GM12892 (cell line): ENCODE measurements around the gene RAD51C.

Experiments used
- POLR2A ChIP-seq: IDR thresholded peaks from 2 replicates; pipeline ENCODE4 v1.6.1; 2011; ENCODE audit warnings: low read depth, low read length, control low read depth
- POLR2AphosphoS5 ChIP-seq: IDR thresholded peaks from 2 replicates; pipeline ENCODE4 v1.6.1; 2011; ENCODE audit warnings: low read depth, low read length, control low read depth
- TAF1 ChIP-seq: IDR thresholded peaks from 2 replicates; pipeline ENCODE4 v1.6.1; 2011; ENCODE audit warnings: low read depth, mild to moderate bottlenecking, control low read depth, low read length, borderline replicate concordance

DNA sequence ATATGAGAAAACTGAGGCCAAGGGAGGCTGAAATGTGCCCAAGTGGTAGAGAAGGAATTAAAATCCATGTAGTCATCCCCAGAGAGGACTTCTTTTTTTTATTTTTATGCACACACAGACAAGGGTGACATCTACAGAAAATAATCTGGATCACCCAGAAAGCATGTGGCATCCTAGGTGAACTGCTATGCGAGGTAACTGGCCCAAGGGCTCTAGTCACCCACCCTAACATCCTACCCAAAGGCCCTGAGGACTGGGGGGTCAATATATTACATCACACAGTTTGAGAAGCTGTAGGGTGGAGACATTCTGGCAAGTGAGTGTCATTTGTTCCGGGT, 23.8 kb upstream of the RAD51C start:
- TF ChIP-seq TAF1 (no peak), POLR2AphosphoS5 (no peak), POLR2A (no peak)
